Measurements from ENCODE around the gene ZNF682. TPM values are rescaled to one million over a fixed set of nuclear protein-coding genes. Genes with fewer than 3 reads are reported as not detected.
A peak's percentile ranks its signal among the peaks of the same experiment; 100 is the strongest.
"Not testable (repeated sequence)": the region's sequence is repeated elsewhere in the genome, so short reads cannot be mapped to it uniquely, and the experiment has no call there.

ZNF682 gene
- total RNA-seq (1 to 10 TPM; 5.1 to 5.4 TPM), polyA plus RNA-seq (ENCODE audit: insufficient read depth, low read depth, low replicate concordance) (4.1 TPM)
- long read RNA-seq, donor 1, transcript ZNF682-212 (1 exons, 3,769 nt): major isoform, 5 of 20 reads
- long read RNA-seq, donor 1, partial matches to known transcripts: 11 of 20 reads
- long read RNA-seq, donor 1, other reads (novel, unspliced or antisense): 0 of 20 reads
- long read RNA-seq, donor 2, transcript ZNF682-212 (1 exons, 3,769 nt): major isoform, 5 of 7 reads
- long read RNA-seq, donor 2, partial matches to known transcripts: 0 of 7 reads
- long read RNA-seq, donor 2, other reads (novel, unspliced or antisense): 0 of 7 reads

GRCh38 chr19:20039203-20039723, at the start of gene ZNF682:
TSS of gene ZNF682 (minus strand) at chr19:20039505. CDS start at chr19:20039345, 160 bp downstream.
- DNase-seq: peak; percentile 99
- intact Hi-C loops (cut with DNase I; ENCODE audit: low total_unique reads): no loop called here
- TF ChIP-seq CTCF (IDR thresholded peaks at IDR 0.05) (no peak), POLR2A (IDR thresholded peaks at IDR 0.05) (no peak)

GRCh38 chr19:20082876-20083275, 43.6 kb upstream of the ZNF682 start:
- H3K4me1 ChIP-seq; intact Hi-C loops (cut with DNase I; ENCODE audit: low total_unique reads); H3K9me3 ChIP-seq; H3K27me3 ChIP-seq; DNase-seq; H3K27ac ChIP-seq; H3K4me3 ChIP-seq; H3K36me3 ChIP-seq (ENCODE audit: low read depth, missing control alignments): not testable (repeated sequence)
- 62 to 71% methylated on average over 7 of the region's 7 CpGs for WGBS, 2 donors

More at GRCh38 chr19:20039203-20039723, at the start of gene ZNF682:
- Histone ChIP-seq H3K27me3 (no peaks in the 10 kb centered on the region), H3K4me3 (peak within 1 kb of the TSS; percentile 64 to 74), H3K4me1 (no peaks in the 10 kb centered on the region), H3K36me3 (ENCODE audit: low read depth, missing control alignments) (no peaks in the 10 kb centered on the region), H3K27ac (peak within 1 kb of the TSS; percentile 66 to 82), H3K9me3 (no peaks in the 10 kb centered on the region)
- 0 to 2% methylated on average over 11 to 25 of the region's 25 CpGs for WGBS, 2 donors

- H3K4me3 ChIP-seq; intact Hi-C loops (cut with DNase I; ENCODE audit: low total_unique reads); H3K36me3 ChIP-seq (ENCODE audit: low read depth, missing control alignments); H3K4me1 ChIP-seq; H3K27ac ChIP-seq; H3K9me3 ChIP-seq; H3K27me3 ChIP-seq; DNase-seq: not testable (repeated sequence)
- 58 to 69% methylated on average over 3 of the region's 3 CpGs for WGBS, 2 donors
These were observed 43.0 kb upstream of the ZNF682 start for GRCh38 chr19:20082232-20082833.

GRCh38 chr19:20080656-20081055, 41.4 kb upstream of the ZNF682 start:
- WGBS, 2 donors: 50 to 53% methylated on average over 3 of the region's 3 CpGs
- Histone ChIP-seq H3K27ac (no peak overlapping the region), H3K9me3 (no peaks in the 10 kb centered on the region), H3K4me1 (peaks cover 3% of the 10 kb centered on the region), H3K4me3 (no peak overlapping the region), H3K36me3 (ENCODE audit: low read depth, missing control alignments) (no peaks in the 10 kb centered on the region), H3K27me3 (no peaks in the 10 kb centered on the region)
- intact Hi-C loops (cut with DNase I; ENCODE audit: low total_unique reads): no loop called here
- TF ChIP-seq POLR2A (IDR thresholded peaks at IDR 0.05) (no peak), CTCF (IDR thresholded peaks at IDR 0.05) (no peak)
- no peak for DNase-seq

GRCh38 chr19:20079476-20079875, 40.2 kb upstream of the ZNF682 start:
- WGBS, 2 donors: 47 to 49% methylated on average over 8 of the region's 8 CpGs
- Histone ChIP-seq H3K36me3 (ENCODE audit: low read depth, missing control alignments) (no peaks in the 10 kb centered on the region), H3K4me3 (no peak overlapping the region), H3K4me1 (peaks cover 3% of the 10 kb centered on the region), H3K27me3 (no peaks in the 10 kb centered on the region), H3K27ac (no peak overlapping the region), H3K9me3 (no peaks in the 10 kb centered on the region)
- no peak for DNase-seq
- TF ChIP-seq POLR2A (IDR thresholded peaks at IDR 0.05) (no peak), CTCF (IDR thresholded peaks at IDR 0.05) (no peak)
- intact Hi-C loops (cut with DNase I; ENCODE audit: low total_unique reads): no loop called here

Measured in testis (tissue), 5 donors.